OCI-LY3 (cell line): ENCODE data around the gene FN3K.

ENCODE experiments used
- H2AFZ ChIP-seq: fragments of 200-600, 300-600 bp; shearing (Covaris generic); 2 replicates; pipeline ENCODE4 v1.6.0; 2014; ENCODE audit warnings: antibody characterized with exemption, low read depth, low read length
- H3K27ac ChIP-seq: fragments of 200-600, 300-600 bp; sonication (generic); 2 replicates; pipeline ENCODE4 v1.5.1; 2014; ENCODE audit warnings: mild to moderate bottlenecking, low read length, moderate library complexity, mixed read lengths
- H3K27me3 ChIP-seq: fragments of 200-600, 300-600 bp; sonication (generic); 2 replicates; pipeline ENCODE4 v1.6.1; 2014; ENCODE audit warnings: low read depth, low read length, mixed read lengths
- H3K36me3 ChIP-seq: fragments of 200-600, 300-600 bp; sonication (generic); replicated peaks from 2 replicates; pipeline ENCODE3; 2014; ENCODE audit warnings: low read depth, low read length, mixed read lengths
- H3K4me1 ChIP-seq: fragments of 300-600, 200-600 bp; sonication (generic); 2 replicates; pipeline ENCODE4 v1.6.1; 2014; ENCODE audit warnings: low read length, mixed read lengths
- H3K4me2 ChIP-seq: fragments of 200-600, 300-600 bp; sonication (generic); 2 replicates; pipeline ENCODE4 v1.6.1; 2014; ENCODE audit warnings: low read length, mixed read lengths
- H3K4me3 ChIP-seq: fragments of 300-600, 200-600 bp; sonication (generic); 2 replicates; pipeline ENCODE4 v1.5.1; 2014; ENCODE audit warnings: antibody characterized with exemption, mild to moderate bottlenecking, low read length, moderate library complexity
- H3K79me2 ChIP-seq: fragments of 300-600, 200-600 bp; shearing (Covaris generic); 2 replicates; pipeline ENCODE4 v1.6.1; 2014; ENCODE audit warnings: mild to moderate bottlenecking, low read length, mixed read lengths
- H3K9ac ChIP-seq: fragments of 300-600, 200-600 bp; shearing (Covaris generic); 2 replicates; pipeline ENCODE4 v1.6.0; 2014; ENCODE audit warnings: mild to moderate bottlenecking, low read length, moderate library complexity
- H3K9me3 ChIP-seq: fragments of 200-600, 300-600 bp; shearing (Covaris generic); 2 replicates; pipeline ENCODE4 v1.6.1; 2014; ENCODE audit warnings: low read length, mixed read lengths; ENCODE audit not compliant: insufficient read depth
- H4K20me1 ChIP-seq: fragments of 200-600, 300-600 bp; sonication (generic); 2 replicates; pipeline ENCODE4 v1.6.1; 2016; ENCODE audit warnings: low read length, mixed read lengths; ENCODE audit not compliant: insufficient read depth
- EZH2phosphoT487 ChIP-seq: fragments of 200-600 bp; shearing (Covaris generic); IDR thresholded peaks from 2 replicates; pipeline ENCODE4 v1.6.1; 2018; ENCODE audit warnings: antibody characterized with exemption, mixed run types, low read depth
- TF ChIP-seq, protein P1 (sequence below): fragments of 200-600, 300-600 bp; sonication (generic); IDR thresholded peaks from 2 replicates; pipeline ENCODE4 v1.5.1; 2014; ENCODE audit warnings: antibody characterized with exemption, low read length, low read depth

Gene FN3K

DNA sequence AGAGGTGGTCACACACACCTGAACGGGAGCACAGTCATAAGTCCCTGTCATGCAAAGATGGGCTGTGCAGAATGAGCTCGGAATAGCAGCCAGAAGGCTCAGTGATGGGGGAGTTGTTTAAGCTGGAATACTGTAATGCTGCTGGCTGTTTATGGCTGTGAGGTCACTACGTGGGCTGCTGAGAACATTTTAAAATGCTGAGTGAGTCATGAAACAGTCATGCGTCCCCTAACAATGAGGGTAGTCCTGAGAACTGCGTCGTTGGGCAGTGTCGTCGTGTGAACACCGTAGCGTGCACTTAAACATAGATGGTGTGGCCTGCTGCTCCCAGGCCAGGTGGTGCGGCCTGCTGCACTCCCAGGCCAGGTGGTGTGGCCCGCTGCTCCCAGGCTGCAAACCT, 56.1 kb downstream of the FN3K start:
- Histone ChIP-seq H3K36me3 (peaks cover 4% of the 10 kb centered on the region), H3K27me3 (no peaks in the 10 kb centered on the region), H3K9ac (no peak overlapping the region), H3K4me2 (no peak overlapping the region), H3K79me2 (no peaks in the 10 kb centered on the region), H3K9me3 (no peaks in the 10 kb centered on the region), H4K20me1 (peaks cover 3% of the 10 kb centered on the region), H2AFZ (no peak overlapping the region), H3K4me1 (no peaks in the 10 kb centered on the region), H3K27ac (no peak overlapping the region), H3K4me3 (no peak overlapping the region)
- TF ChIP-seq, protein P1, sequence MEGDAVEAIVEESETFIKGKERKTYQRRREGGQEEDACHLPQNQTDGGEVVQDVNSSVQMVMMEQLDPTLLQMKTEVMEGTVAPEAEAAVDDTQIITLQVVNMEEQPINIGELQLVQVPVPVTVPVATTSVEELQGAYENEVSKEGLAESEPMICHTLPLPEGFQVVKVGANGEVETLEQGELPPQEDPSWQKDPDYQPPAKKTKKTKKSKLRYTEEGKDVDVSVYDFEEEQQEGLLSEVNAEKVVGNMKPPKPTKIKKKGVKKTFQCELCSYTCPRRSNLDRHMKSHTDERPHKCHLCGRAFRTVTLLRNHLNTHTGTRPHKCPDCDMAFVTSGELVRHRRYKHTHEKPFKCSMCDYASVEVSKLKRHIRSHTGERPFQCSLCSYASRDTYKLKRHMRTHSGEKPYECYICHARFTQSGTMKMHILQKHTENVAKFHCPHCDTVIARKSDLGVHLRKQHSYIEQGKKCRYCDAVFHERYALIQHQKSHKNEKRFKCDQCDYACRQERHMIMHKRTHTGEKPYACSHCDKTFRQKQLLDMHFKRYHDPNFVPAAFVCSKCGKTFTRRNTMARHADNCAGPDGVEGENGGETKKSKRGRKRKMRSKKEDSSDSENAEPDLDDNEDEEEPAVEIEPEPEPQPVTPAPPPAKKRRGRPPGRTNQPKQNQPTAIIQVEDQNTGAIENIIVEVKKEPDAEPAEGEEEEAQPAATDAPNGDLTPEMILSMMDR: no peak
- TF ChIP-seq EZH2phosphoT487: no peak

DNA sequence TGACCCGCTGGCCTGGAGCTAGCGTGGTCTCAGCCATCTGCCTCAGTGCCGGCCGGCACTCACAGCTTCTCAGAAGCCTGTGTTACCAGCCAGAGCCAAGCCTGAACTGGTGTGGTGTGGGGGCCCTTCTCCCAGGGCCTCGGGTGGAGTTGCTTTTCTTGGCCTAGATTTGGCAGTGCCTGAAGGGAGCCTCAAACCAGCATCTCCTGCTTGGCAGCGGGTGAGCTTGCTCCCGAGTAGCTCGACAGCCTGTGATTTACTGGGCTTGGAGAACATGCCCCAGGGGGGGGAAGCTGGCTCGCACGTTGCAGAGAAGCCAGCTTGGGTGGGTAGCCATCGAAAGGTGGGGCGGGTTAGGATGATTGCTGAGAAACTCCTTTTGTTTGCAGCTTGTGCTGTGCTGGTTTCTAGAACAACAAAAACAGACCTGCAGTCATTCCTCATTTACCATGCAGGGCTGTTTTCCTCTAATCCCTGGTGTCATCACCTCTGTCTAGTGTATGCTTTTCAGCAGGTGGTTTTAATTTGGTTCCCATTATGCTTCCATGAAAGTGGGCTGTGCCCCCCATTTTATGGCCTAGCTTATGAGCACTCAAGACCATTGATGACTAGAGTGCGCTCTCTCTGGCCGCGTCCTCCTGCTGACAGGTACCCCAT, 58.7 kb downstream of the FN3K start:
- H3K79me2 ChIP-seq: no peaks in the 10 kb centered on the region
- H4K20me1 ChIP-seq: peaks cover 3% of the 10 kb centered on the region
- no peak overlapping the region for H3K4me3 ChIP-seq
- H3K36me3 ChIP-seq: peaks cover 7% of the 10 kb centered on the region
- H3K9ac ChIP-seq: no peak overlapping the region
- no peaks in the 10 kb centered on the region for H3K9me3 ChIP-seq
- no peaks in the 10 kb centered on the region for H3K27me3 ChIP-seq
- H3K4me2 ChIP-seq: no peak overlapping the region
- no peak overlapping the region for H2AFZ ChIP-seq
- no peak overlapping the region for H3K27ac ChIP-seq
- TF ChIP-seq EZH2phosphoT487: no peak
- TF ChIP-seq, protein P1: no peak
- no peaks in the 10 kb centered on the region for H3K4me1 ChIP-seq

DNA sequence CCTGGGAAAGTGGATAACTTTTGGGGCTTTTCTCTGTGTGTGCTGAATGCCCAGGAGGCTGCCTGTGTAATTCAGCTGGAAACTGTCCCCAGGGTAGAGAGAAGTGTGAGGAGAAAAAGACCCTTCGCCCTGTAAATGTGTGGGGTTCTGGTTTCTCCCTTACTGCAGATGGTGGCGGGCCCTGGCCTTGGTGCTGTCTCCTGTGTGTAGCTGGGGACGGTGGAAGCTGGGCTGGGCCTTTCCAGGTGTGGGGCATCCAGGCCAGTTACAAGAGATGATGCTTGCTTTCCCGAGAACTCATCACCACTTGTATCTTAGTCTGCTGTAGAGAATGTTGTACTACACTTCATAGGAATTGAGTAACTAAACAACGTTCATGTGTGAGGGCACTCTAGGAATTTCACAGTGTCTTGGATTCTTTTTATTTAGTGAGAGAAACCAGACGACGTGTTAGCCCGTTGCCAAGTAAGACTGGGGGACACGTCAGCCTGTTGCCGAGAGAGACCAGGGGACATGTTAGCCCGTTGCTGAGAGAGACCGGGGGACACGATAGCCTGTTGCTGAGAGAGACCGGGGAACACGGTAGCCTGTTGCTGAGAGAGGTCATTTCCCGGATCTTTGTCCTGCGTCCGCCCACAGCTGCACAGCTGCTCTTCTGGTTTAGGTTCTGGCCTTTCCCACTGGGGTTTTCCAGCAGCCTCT, 59.5 kb downstream of the FN3K start:
- Histone ChIP-seq H3K79me2 (no peaks in the 10 kb centered on the region), H3K27ac (no peak overlapping the region), H3K27me3 (no peaks in the 10 kb centered on the region), H3K4me2 (no peak overlapping the region), H3K9me3 (no peaks in the 10 kb centered on the region), H3K9ac (no peak overlapping the region), H3K4me3 (no peak overlapping the region), H2AFZ (no peak overlapping the region), H4K20me1 (peaks cover 3% of the 10 kb centered on the region; the same call in 1 of the 2 replicates), H3K36me3 (peaks cover 12% of the 10 kb centered on the region), H3K4me1 (no peaks in the 10 kb centered on the region)
- TF ChIP-seq, protein P1: no peak
- no peak for TF ChIP-seq EZH2phosphoT487

DNA sequence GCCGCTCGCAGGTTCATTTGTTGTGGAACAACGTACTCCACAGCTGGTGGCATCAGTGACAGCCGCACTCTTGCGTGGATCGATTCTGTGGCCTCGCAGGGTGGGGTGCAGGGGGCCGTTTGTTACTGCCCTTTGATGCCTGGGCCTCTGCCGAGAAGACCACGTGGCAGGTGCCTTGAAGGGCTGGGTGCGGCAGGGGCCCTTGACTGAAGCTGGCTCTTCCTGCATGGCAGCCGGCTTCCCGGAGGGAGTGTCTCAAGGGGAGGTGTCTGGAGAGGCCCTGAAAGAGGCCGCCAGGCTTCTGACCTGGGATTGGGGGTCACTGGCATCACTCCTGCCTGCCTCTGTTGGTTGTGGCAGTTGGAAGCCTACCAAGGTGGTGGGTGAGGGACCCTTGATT, 60.2 kb downstream of the FN3K start:
- H3K9me3 ChIP-seq: no peaks in the 10 kb centered on the region
- TF ChIP-seq EZH2phosphoT487: no peak
- no peak overlapping the region for H3K4me3 ChIP-seq
- peaks cover 3% of the 10 kb centered on the region; the same call in 1 of the 2 replicates for H4K20me1 ChIP-seq
- H3K9ac ChIP-seq: no peak overlapping the region
- H3K27me3 ChIP-seq: no peaks in the 10 kb centered on the region
- H3K4me1 ChIP-seq: no peaks in the 10 kb centered on the region
- H2AFZ ChIP-seq: no peak overlapping the region
- H3K4me2 ChIP-seq: no peak overlapping the region
- no peak overlapping the region for H3K27ac ChIP-seq
- no peaks in the 10 kb centered on the region for H3K79me2 ChIP-seq
- H3K36me3 ChIP-seq: peaks cover 19% of the 10 kb centered on the region
